Esophagus muscularis mucosa (tissue), 3 donors: ENCODE measurements around the gene CHCHD5.

Experiments used
- POLR2AphosphoS5 ChIP-seq, 2 donors: sonication (generic); formaldehyde crosslinking; IDR thresholded peaks; one replicate each; pipeline ENCODE4 v1.6.1; 2017; ENCODE audit warnings: antibody characterized with exemption in 2 of 2
- TF ChIP-seq, protein P1 (sequence below), 3 experiments: fragments of 200-600 bp in 2 of 3; fragments of 450-650 bp in 1 of 3; sonication (generic) in 2 of 3; IDR thresholded peaks; one replicate each; pipeline ENCODE4 v1.5.1; 2017 to 2019; ENCODE audit warnings: antibody characterized with exemption in 3 of 3, mild to moderate bottlenecking in 2 of 3, moderate library complexity in 1 of 3

DNA sequence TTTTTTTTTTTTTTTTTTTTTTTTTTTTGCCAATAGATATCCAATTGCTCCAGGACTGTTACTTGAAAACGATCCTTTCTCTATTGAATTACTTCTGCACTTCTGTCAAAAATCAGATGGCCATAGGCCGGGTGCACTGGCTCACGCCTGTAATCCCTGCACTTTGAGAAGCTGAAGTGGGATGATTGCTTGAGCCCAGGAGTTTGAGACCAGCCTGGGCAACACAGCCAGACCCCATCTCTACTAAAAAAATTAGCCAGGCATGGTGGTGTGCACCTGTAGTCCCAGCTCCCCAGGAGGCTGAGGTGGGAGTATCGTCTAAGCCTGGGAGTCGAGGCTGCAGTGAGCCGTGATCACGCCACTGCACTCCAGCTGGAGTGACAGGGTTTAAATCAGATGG, 4.3 kb upstream of the CHCHD5 start:
- TF ChIP-seq POLR2AphosphoS5 (IDR thresholded peaks at IDR 0.05) = no peak
- TF ChIP-seq, protein P1, sequence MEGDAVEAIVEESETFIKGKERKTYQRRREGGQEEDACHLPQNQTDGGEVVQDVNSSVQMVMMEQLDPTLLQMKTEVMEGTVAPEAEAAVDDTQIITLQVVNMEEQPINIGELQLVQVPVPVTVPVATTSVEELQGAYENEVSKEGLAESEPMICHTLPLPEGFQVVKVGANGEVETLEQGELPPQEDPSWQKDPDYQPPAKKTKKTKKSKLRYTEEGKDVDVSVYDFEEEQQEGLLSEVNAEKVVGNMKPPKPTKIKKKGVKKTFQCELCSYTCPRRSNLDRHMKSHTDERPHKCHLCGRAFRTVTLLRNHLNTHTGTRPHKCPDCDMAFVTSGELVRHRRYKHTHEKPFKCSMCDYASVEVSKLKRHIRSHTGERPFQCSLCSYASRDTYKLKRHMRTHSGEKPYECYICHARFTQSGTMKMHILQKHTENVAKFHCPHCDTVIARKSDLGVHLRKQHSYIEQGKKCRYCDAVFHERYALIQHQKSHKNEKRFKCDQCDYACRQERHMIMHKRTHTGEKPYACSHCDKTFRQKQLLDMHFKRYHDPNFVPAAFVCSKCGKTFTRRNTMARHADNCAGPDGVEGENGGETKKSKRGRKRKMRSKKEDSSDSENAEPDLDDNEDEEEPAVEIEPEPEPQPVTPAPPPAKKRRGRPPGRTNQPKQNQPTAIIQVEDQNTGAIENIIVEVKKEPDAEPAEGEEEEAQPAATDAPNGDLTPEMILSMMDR (IDR thresholded peaks at IDR 0.05) = no peak
